Measurements from ENCODE around the gene MCCD1.
"Not testable (repeated sequence)": the region's sequence is repeated elsewhere in the genome, so short reads cannot be mapped to it uniquely, and the experiment has no call there.

GRCh38 chr6:31499648-31500047 lies 29.1 kb upstream of the MCCD1 start:
- TF ChIP-seq YY1 (tag by site-specific recombination; IDR thresholded peaks at IDR 0.05); ZNF140 (tag by site-specific recombination; IDR thresholded peaks at IDR 0.05); CTCF (tag by site-specific recombination; IDR thresholded peaks at IDR 0.05); KLF10 (tag by site-specific recombination; IDR thresholded peaks at IDR 0.05); MZF1 (tag by site-specific recombination; IDR thresholded peaks at IDR 0.05; ENCODE audit: borderline replicate concordance); ZNF473 (tag by site-specific recombination; IDR thresholded peaks at IDR 0.05); ZNF792 (tag by site-specific recombination; IDR thresholded peaks at IDR 0.05); ZNF416 (tag by site-specific recombination; IDR thresholded peaks at IDR 0.05); ZNF324 (tag by site-specific recombination; IDR thresholded peaks at IDR 0.05); WT1 (tag by site-specific recombination; IDR thresholded peaks at IDR 0.05): not testable (repeated sequence)
